PC-9 (cell line): Measurements from ENCODE around the gene GALNT13. TPM values are rescaled to one million over a fixed set of nuclear protein-coding genes. Genes with fewer than 3 reads are reported as not detected.

Experiments
- BruUV-seq: library from RNA; stranded (reverse); fragments of 400-500 nt; replicated peaks from 2 replicates; lab custom pipeline; 2021; lab: Mats Ljungman, UMichigan
- CTCF ChIA-PET: fragments of 300-600 bp; sonication (Branson Sonifier 250); formaldehyde crosslinking; loops from one replicate; lab custom pipeline; 2022; ENCODE audit warnings: antibody characterized with exemption; lab: Charles Lee
- POLR2A ChIA-PET: fragments of 300-600 bp; sonication (Branson Sonifier 250); formaldehyde crosslinking; loops from one replicate; lab custom pipeline; 2022; ENCODE audit warnings: antibody characterized with exemption; ENCODE audit not compliant: unreplicated experiment; lab: Charles Lee
- DNase-seq, 2 experiments: peaks; one replicate each; pipeline versions ENCODE4 v3.0.0 to v3.0.0-alpha.2; 2015 to 2022; ENCODE audit warnings: mixed read lengths in 1 of 2
- H2AFZ ChIP-seq: fragments of 200-600 bp; sonication (generic); 2 replicates; pipeline ENCODE4 v1.8.1; 2017; ENCODE audit warnings: antibody characterized with exemption
- H3F3A ChIP-seq: fragments of 200-600 bp; sonication (generic); 2 replicates; pipeline ENCODE4 v1.8.1; 2017; ENCODE audit warnings: antibody characterized with exemption, mild to moderate bottlenecking, low read depth; ENCODE audit not compliant: insufficient read depth
- H3K27ac ChIP-seq: fragments of 200-600 bp; sonication (generic); 2 replicates; pipeline ENCODE4 v1.6.1; 2016; ENCODE audit warnings: mixed run types
- H3K27me3 ChIP-seq: fragments of 200-600 bp; sonication (generic); 2 replicates; pipeline ENCODE4 v1.6.1; 2016; ENCODE audit warnings: low read depth, mixed run types; ENCODE audit not compliant: insufficient read depth
- H3K36me3 ChIP-seq: fragments of 200-600 bp; sonication (generic); 2 replicates; pipeline ENCODE4 v1.6.1; 2016; ENCODE audit warnings: low read depth, mixed run types
- H3K4me1 ChIP-seq: fragments of 200-600 bp; sonication (generic); replicated peaks from 2 replicates; pipeline ENCODE4 v1.6.1; 2016; ENCODE audit warnings: mixed run types; ENCODE audit not compliant: insufficient read depth
- H3K4me2 ChIP-seq: fragments of 200-600 bp; sonication (generic); 2 replicates; pipeline ENCODE4 v1.6.1; 2017; ENCODE audit warnings: mixed run types
- H3K4me3 ChIP-seq: fragments of 200-600 bp; sonication (generic); 2 replicates; pipeline ENCODE4 v1.6.1; 2016; ENCODE audit warnings: mixed run types
- H3K79me2 ChIP-seq: fragments of 200-600 bp; sonication (generic); 2 replicates; pipeline ENCODE4 v1.6.1; 2017; ENCODE audit warnings: low read depth, mixed run types
- H3K9me2 ChIP-seq: fragments of 200-600 bp; sonication (generic); 2 replicates; pipeline ENCODE4 v1.8.1; 2017; ENCODE audit warnings: mild to moderate bottlenecking; ENCODE audit not compliant: insufficient read depth
- H3K9me3 ChIP-seq: fragments of 200-600 bp; sonication (generic); 2 replicates; pipeline ENCODE4 v1.8.1; 2016; ENCODE audit warnings: low read depth; ENCODE audit not compliant: insufficient read depth
- H4K20me1 ChIP-seq: fragments of 200-600 bp; sonication (generic); 2 replicates; pipeline ENCODE4 v1.8.1; 2017; ENCODE audit not compliant: insufficient read depth
- CTCF ChIP-seq: fragments of 200-600 bp; sonication (generic); conservative IDR thresholded peaks from 2 replicates; pipeline ENCODE4 v1.6.1; 2017; ENCODE audit warnings: mixed run types, antibody characterized with exemption, mild to moderate bottlenecking, moderate library complexity
- EZH2 ChIP-seq: fragments of 200-600 bp; sonication (generic); IDR thresholded peaks from 2 replicates; pipeline ENCODE4 v1.8.0; 2017; ENCODE audit warnings: antibody characterized with exemption, low read depth
- intact Hi-C: fragments of 100-400 bp; cut with micrococcal nuclease; formaldehyde crosslinking; loops from one replicate; pipeline ENCODE4 v1.10.0; 2022; ENCODE audit not compliant: unreplicated experiment
- total RNA-seq: library from RNA; stranded (reverse); gene quantifications from 2 replicates; pipeline ENCODE4 v1.2.3, GENCODE V29; 2021

The GALNT13 gene
- total RNA-seq, 1 experiment from 2014 or later: 3.6 TPM

- H3K4me3 ChIP-seq: no peak overlapping the region
- no peak overlapping the region for H2AFZ ChIP-seq
- no TSS peak for BruUV-seq
- no peaks in the 10 kb centered on the region for H3K4me1 ChIP-seq
- H3F3A ChIP-seq: no peaks in the 10 kb centered on the region
- no peaks in the 10 kb centered on the region for H3K9me3 ChIP-seq
- no peak overlapping the region for H3K4me2 ChIP-seq
- no peaks in the 10 kb centered on the region for H3K36me3 ChIP-seq
- no peak for DNase-seq
- H3K9me2 ChIP-seq: no peaks in the 10 kb centered on the region
- CTCF ChIA-PET: no interaction called here
- TF ChIP-seq CTCF: no peak
- TF ChIP-seq EZH2: no peak
- H3K79me2 ChIP-seq: no peaks in the 10 kb centered on the region
- POLR2A ChIA-PET: no interaction called here
- intact Hi-C loops: no loop called here
- H4K20me1 ChIP-seq: no peaks in the 10 kb centered on the region
- H3K27me3 ChIP-seq: no peaks in the 10 kb centered on the region
- H3K27ac ChIP-seq: no peak overlapping the region
Measured at GRCh38 chr2:154336201-154336600, 464.5 kb downstream of the GALNT13 start.

DNA sequence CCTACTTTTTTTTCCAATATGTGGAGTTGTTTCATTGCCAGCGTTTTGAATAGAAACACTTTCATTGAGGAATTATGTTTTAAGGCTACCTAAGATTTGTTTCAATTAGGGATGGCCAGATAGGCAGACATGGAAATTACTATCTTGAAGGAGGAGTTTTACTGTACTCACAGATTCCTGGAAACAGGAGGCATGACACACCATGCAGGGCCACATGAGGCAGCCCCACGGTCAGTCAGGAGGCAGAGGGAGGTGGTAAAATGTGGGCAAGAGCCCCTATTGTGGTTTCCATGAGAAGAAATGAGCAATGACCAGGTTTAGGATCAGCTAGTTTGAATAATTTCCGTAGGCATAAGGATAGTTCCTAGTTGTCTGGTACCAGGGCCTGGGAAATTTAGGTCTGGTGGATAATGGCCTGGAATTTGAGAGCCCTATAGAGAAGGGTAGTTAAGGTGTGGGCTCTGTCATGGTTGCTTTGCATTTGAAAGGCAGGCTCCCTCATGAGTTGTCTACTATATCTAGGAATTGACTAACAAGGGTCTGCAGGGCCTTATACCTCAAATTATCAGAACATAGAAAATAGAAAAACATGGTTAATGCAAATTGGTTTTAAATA, 466.7 kb downstream of the GALNT13 start:
- no peaks in the 10 kb centered on the region for H3K79me2 ChIP-seq
- no peaks in the 10 kb centered on the region for H3K27me3 ChIP-seq
- no peak overlapping the region for H3K4me2 ChIP-seq
- DNase-seq: no peak
- H3K4me1 ChIP-seq: no peaks in the 10 kb centered on the region
- H3K9me3 ChIP-seq: no peaks in the 10 kb centered on the region
- CTCF ChIA-PET: no interaction called here
- no peak overlapping the region for H3K27ac ChIP-seq
- no peak for TF ChIP-seq CTCF
- intact Hi-C loops: no loop called here
- no peaks in the 10 kb centered on the region for H4K20me1 ChIP-seq
- POLR2A ChIA-PET: no interaction called here
- no peaks in the 10 kb centered on the region for H3F3A ChIP-seq
- H3K9me2 ChIP-seq: no peaks in the 10 kb centered on the region
- H3K36me3 ChIP-seq: no peaks in the 10 kb centered on the region
- H3K4me3 ChIP-seq: no peak overlapping the region
- no peak overlapping the region for H2AFZ ChIP-seq
- no TSS peak for BruUV-seq

DNA sequence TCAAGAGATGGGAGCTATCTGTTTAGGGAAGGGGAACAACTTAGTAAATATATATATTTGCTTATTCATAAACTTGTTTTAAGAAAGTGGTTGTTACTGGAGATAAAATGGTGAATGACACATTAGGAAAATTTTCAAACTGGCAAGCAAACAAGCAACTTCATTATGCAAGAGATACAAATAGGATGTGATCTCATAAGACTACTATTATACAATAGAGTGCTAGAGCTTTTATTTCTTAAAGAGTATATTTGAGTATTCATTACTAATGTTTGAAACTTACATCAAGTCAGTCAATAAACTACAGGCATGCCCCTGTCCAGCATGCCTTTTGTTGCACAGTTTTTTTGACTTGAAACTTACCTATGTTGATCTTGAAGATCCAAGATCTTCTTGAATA, 471.6 kb downstream of the GALNT13 start:
- Histone ChIP-seq H4K20me1 (no peaks in the 10 kb centered on the region), H3K27me3 (no peaks in the 10 kb centered on the region), H3K4me1 (no peaks in the 10 kb centered on the region), H3K9me2 (no peaks in the 10 kb centered on the region), H3K79me2 (no peaks in the 10 kb centered on the region), H3K9me3 (no peaks in the 10 kb centered on the region), H3F3A (no peaks in the 10 kb centered on the region), H3K4me3 (no peak overlapping the region), H3K4me2 (no peak overlapping the region), H3K36me3 (no peaks in the 10 kb centered on the region), H3K27ac (no peak overlapping the region), H2AFZ (no peak overlapping the region)
- TF ChIP-seq CTCF (no peak), EZH2 (no peak)
- no TSS peak for BruUV-seq
- ChIA-PET CTCF (no interaction called here), POLR2A (no interaction called here)
- intact Hi-C loops: no loop called here
- DNase-seq: no peak
